Keratinocyte (primary cell): ENCODE data around the gene CLIC3.

Experiments
- EZH2 ChIP-seq: IDR thresholded peaks from one replicate; pipeline ENCODE4 v1.6.1; 2012; ENCODE audit warnings: inconsistent platforms, mild to moderate bottlenecking, low read length, moderate library complexity
- TF ChIP-seq, protein P1 (sequence below), 3 experiments: IDR thresholded peaks in 1 of 3; conservative IDR thresholded peaks in 1 of 3; optimal IDR thresholded peaks in 1 of 3; 2 replicates in 2 of 3; 3 replicates in 1 of 3; pipeline versions ENCODE3 to v1.5.1; 2011; ENCODE audit warnings: low read length in 3 of 3, mild to moderate bottlenecking in 3 of 3, moderate library complexity in 2 of 3, control low read depth in 1 of 3, inconsistent platforms in 1 of 3; ENCODE audit not compliant: insufficient read depth in 2 of 3; ENCODE audit errors: extremely low read depth in 1 of 3

DNA sequence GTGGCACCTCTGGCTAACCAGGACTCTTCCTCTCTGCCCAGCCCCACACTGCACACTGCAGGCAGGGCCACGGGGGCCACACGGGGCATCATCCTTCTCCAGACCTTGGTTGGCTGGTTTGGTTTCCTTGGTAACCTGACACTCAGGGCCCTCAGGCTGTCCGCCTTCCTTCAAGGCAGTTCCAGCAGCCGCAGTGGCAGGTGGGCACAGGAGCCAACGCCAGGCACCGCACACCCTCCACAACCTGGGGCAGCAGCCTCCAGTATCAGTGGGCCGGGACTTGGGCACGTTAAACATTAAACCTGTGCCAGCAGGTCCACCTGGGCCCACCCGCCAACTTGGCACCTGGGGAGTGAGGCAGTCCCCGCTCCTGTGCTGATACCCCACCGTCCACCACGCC, 47.7 kb upstream of the CLIC3 start:
- TF ChIP-seq, protein P1, sequence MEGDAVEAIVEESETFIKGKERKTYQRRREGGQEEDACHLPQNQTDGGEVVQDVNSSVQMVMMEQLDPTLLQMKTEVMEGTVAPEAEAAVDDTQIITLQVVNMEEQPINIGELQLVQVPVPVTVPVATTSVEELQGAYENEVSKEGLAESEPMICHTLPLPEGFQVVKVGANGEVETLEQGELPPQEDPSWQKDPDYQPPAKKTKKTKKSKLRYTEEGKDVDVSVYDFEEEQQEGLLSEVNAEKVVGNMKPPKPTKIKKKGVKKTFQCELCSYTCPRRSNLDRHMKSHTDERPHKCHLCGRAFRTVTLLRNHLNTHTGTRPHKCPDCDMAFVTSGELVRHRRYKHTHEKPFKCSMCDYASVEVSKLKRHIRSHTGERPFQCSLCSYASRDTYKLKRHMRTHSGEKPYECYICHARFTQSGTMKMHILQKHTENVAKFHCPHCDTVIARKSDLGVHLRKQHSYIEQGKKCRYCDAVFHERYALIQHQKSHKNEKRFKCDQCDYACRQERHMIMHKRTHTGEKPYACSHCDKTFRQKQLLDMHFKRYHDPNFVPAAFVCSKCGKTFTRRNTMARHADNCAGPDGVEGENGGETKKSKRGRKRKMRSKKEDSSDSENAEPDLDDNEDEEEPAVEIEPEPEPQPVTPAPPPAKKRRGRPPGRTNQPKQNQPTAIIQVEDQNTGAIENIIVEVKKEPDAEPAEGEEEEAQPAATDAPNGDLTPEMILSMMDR (optimal IDR thresholded peaks at IDR 0.05 in 1 of 3, IDR thresholded peaks at IDR 0.05 in 1 of 3, conservative IDR thresholded peaks at IDR 0.05 in 1 of 3; ENCODE audit: extremely low read depth in 1 of 3, insufficient read depth in 2 of 3, low read length in 3 of 3) = no peak
- TF ChIP-seq EZH2 = no peak
